DND-41 (cell line): ENCODE measurements around the gene CA14.

Experiments
- EZH2 ChIP-seq: IDR thresholded peaks from 3 replicates; pipeline ENCODE4 v1.6.1; 2012; ENCODE audit warnings: borderline replicate concordance, low read depth, mild to moderate bottlenecking, moderate library complexity, low read length, inconsistent platforms; ENCODE audit not compliant: severe bottlenecking
- TF ChIP-seq, protein P1 (sequence below): IDR thresholded peaks from 2 replicates; pipeline ENCODE4 v1.5.1; 2012; ENCODE audit warnings: borderline replicate concordance, low read length, moderate library complexity, mild to moderate bottlenecking; ENCODE audit not compliant: poor library complexity, severe bottlenecking; ENCODE audit errors: extremely low read depth

DNA sequence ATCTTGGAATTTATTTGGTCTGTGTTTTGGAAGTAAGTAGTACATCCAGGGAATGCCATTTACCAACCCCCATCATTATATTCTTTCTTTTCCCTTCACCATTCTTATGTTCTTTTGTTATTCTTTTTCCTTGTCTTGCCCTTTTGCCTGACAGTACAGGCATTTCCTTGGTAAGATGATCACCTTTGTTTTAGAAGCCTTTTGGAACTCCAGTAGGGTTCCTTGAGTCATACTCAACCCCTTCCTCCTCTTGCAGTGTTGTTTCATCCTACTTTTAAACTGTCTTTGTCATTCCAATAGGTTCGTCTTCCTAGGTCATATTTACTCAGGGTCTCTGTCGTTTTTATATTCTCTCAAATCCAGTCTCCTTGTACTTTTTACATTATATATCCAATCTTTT, 45.3 kb downstream of the CA14 start:
- TF ChIP-seq, protein P1, sequence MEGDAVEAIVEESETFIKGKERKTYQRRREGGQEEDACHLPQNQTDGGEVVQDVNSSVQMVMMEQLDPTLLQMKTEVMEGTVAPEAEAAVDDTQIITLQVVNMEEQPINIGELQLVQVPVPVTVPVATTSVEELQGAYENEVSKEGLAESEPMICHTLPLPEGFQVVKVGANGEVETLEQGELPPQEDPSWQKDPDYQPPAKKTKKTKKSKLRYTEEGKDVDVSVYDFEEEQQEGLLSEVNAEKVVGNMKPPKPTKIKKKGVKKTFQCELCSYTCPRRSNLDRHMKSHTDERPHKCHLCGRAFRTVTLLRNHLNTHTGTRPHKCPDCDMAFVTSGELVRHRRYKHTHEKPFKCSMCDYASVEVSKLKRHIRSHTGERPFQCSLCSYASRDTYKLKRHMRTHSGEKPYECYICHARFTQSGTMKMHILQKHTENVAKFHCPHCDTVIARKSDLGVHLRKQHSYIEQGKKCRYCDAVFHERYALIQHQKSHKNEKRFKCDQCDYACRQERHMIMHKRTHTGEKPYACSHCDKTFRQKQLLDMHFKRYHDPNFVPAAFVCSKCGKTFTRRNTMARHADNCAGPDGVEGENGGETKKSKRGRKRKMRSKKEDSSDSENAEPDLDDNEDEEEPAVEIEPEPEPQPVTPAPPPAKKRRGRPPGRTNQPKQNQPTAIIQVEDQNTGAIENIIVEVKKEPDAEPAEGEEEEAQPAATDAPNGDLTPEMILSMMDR, result no peak
- TF ChIP-seq EZH2, result no peak
